Activated CD8-positive, alpha-beta memory T cell treated with anti-CD3 and anti-CD28 coated beads, Interleukin-2, amount 50 U/mL, for 1 hour (primary cell): ENCODE measurements around the gene AKR1C2.
"Not testable (repeated sequence)": the region's sequence is repeated elsewhere in the genome, so short reads cannot be mapped to it uniquely, and the experiment has no call there.

ENCODE experiments used
- DNase-seq: peaks from one replicate; pipeline ENCODE4 v3.0.0-alpha.2; 2020; ENCODE audit errors: extremely low read depth

Gene AKR1C2

DNA sequence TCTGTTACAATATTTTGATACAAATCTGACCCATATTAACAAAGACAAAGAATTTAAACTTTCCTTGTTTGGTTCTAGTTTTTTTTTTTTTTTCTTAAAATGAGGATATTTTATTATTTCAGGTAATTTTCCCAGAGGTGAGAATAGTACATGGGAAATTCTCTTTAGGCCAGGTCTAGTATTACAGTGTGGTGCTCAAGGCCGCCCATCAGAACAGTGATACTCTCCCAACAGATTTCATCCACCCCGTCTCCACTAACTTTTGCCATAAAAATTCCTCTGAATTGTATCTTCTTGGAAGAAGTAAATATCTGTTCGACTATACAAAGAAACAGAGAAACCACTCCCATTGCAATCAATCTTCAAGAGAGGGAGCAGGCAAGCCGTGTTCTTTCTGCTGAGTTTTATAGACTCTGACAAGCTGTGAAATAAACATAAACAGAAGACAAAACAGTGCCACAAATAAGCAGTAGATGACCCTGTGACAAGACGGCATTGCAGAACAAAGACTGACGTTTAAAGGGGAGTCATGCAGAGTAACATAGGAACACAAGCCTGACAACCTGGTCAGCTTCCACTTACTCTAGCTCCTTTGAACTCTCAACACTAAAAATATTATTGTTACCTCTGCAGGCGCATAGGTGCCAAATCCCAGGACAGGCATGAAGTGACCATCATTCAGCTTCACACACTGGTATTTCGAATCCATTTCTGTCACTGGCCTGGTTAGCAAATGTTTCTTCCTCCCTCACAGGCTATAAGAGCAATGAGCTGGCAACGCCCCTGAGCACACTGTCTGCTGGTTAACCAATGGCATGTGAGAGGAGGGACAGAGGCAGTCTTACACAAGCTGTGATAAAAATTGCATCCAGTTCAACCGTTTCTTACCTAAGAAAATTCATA, at the start of gene AKR1C2:
Gene AKR1C2 (minus strand): TSS at position 731 of the 903 bp plus-strand sequence. CDS start 22 bp downstream, at position 709.
- DNase-seq, result not testable (repeated sequence)

DNA sequence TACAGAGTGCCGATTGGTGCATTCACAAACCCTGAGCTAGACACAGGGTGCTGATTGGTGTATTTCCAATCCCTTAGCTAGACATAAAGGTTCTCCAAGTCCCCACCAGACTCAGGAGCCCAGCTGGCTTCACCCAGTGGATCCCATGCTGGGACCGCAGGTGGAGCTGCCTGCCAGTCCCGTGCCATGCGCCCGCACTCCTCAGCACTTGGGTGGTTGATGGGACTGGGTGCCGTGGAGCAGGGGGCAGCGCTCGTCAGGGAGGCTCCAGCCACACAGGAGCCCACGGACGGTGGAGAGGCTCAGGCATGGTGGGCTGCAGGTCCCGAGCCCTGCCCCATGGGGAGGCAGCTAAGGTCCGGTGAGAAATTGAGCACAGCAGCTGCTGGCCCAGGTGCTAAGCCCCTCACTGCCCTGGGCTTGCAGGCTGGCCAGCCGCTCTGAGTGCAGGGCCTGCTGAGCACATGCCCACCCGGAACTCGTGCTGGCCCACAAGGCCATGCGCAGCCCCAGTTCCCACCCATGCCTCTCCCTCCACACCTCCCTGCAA, 49.4 kb upstream of the AKR1C2 start:
- DNase-seq, result not testable (repeated sequence)

DNA sequence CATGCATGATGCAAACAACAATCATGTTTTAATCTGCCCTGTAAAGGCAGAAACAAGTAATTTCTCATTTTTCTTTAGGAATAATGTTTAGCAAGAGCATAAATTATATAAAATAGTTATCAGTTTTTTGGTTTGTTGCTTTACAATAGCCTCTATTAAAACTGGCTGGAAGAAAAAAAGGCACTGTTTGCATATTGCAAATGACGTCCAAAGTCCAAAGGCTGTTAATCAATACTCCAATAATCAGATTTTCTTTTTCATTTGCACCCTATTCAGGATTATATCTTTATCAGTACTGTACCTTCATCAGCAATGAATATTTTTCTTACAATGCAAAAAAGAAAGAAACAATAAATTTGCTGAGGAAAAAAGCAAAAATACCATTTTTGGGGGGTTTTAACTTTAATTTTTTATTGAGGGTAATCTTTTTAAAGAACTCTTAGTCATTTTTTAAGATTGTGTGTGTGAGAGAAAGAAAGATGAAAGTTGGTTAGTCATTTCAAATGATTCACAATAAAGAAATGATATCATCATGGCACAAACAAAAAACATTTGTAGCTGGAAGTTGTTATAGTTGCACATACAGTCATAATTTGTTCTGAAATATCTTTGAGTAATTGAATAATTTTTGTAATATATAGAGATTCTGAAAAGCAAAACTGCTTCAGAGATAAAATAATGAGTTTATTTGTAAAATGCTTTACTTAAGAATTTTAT, 44.4 kb upstream of the AKR1C2 start:
- DNase-seq, result no peak

DNA sequence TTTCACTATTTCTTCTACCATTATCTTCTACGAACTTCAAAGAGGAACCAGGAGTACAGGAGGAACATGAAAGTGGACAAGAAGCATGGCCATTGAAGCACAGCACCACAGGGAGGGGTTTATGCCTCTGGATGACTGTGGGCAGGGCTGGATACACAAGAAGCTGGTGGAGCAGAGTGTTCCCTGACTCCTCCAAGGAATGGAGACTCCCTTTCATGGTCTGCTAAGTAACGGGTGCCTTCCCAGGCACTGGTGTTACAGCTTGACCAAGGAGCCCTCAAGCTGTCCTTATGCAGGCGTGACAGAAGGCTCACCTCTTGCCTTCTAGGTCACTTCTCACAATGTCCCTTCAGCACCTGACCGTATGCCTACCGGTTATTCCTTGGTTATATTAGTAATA, 43.4 kb upstream of the AKR1C2 start:
- DNase-seq, result not testable (repeated sequence)

DNA sequence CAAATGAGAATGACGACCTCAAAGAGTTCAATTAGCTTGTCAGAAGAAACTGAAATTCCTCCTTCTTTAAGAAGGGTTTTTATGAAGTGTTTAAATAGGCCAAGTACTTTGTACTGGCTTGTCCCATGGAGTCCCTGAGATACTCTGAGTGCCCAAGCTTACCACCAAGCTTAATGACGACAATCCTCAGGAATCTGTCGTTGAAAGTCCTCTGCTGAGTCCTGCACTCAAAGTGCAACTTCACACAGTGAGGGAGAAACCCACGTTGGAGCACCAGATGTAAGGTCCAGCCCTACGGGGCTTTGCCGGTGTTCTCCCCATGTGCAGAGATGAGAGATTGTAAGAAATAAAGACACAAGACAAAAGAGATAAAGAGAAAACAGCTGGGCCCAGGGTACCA, 42.8 kb upstream of the AKR1C2 start:
- no peak for DNase-seq

DNA sequence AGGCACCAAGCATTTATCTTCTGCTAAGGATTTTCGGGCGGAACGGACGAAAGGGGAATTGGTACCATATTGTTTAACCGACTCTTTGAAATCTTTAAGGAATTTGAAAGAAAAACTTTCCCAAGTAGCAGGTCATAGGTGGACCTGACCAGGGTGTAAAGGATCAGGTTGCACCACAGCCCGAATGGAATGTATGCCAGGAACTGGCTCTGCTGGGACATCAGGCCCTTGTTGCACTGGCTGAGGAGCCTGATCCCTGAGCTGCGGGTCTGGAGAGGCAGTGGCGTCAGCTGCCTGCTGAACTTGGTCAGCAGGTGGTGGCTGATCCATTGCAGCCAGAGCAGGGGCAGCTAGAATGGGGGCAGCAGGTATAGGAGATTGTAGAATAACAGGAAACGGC, 41.4 kb upstream of the AKR1C2 start:
- DNase-seq, result no peak

DNA sequence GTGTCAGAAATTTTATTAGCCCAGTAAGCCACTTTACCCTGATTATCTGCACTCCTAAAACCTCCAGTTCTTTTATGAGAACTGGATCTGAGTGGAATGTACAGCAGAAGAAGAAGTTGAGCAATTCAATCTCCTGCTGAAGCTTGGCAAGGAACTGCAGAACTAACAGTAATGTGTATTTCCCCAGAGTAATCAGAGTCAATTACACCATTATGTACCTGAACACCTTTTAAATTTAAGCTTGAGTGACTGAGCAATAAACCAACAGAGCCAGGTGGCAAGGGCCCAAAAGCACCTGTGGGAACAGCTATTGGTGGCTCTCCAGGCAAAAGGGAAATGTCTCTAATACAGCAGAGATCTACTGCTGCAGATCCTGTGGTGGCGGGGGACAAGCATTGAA, 40.1 kb upstream of the AKR1C2 start:
- no peak for DNase-seq

DNA sequence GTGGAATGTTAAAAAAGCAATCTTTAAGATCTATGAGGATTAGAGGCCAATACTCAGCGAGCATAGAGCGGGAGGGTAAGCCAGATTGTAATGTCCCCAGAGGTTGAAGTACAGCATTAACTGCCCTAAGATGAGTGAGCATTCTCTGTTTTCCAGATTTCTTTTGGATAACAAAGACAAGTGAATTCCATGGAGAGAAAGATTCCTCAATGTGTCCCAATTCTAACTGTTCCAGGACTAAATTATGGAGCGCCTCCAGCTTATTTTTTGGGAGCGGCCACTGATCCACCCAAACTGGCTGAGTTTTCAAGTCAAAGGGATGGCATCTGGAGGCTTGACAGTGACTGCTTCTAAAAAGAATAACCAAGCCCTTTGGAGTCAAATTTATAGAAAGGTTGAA, 39.3 kb upstream of the AKR1C2 start:
- no peak for DNase-seq

DNA sequence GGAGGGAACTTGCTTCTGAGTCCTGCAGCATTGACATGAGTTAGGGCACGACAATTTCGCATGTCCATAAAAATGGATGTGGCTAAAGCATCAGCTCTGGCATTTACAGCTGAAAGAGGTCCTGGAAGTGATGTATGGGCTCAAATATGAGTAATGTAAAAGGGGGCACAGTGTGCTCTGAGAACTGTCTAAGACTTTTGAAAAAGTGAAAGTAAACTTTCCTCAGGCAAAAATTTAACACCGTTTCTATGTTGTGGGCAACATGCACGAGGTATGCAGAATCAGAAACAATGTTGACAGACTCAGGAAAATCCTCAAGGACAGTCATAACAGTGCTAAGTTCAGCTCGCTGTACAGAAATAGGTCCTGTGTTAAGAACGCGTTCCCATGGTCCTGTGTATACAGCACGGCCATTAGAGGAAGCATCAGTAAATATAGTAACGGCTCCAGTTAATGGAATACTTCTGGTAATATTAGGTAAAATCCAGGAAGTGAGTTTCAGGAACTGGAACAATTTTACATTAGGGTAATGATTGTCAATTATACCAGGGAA, 37.9 kb upstream of the AKR1C2 start:
- no peak for DNase-seq

DNA sequence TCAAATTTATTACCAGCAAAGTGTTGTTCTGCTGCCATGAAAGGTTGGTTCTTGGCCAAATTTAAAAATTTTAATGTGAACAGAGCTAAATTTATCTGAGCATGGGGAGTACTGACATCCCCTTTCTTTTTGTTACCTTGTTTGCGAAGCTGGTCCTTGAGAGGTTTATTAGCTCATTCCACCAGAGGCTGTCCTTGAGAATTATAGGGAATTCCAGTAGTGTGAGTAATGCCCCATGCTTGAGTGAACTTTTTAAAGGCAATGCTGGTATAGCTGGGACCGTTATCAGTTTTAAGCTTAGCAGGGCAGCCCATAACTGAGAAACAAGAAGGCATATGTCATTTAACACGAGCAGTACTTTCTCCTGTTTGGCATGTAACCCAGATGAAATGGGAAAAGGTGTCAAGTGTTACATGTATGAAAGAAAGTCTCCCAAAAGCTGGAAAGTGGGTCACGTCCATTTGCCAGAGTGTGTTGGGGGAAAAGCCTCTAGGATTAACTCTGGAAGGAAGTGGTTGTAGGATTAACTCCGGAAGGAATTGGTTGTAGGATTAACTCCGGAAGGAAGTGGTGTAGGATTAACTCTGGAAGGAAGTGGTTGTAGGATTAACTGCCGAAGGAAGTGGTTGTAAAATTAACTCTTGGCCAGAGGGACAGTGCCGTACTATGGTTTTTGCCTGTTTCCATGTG, 37.3 kb upstream of the AKR1C2 start:
- no peak for DNase-seq

DNA sequence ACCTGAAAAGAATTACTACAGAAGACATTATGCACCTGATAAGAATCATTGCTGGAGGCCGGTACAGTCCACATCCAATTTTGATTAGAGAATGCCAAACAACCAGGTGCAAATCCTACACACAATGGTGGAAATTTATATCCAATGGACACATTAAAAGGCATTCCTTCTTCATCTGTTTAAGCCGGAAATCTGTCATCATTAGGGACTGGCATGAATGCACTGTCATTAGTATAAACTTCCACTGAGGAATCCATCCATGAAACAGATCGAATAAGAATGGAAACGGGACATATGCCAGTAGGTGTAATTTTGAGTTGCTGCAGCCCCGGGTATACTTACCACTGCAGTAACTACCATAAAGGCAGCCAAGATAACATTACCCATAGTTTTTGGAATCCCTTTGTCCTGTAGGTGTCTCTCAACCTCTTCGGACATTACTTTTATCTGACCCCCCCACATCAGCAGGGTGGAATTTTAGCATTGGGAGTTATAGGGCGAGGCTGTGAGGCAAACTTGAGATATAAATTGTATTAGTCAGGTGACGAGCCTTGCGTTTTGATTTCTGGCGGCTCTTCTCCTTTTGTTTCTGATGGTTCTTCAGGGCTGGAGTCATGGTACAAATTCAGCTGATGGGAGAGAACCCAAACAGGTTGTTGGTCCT, 36.5 kb upstream of the AKR1C2 start:
- DNase-seq, result no peak

DNA sequence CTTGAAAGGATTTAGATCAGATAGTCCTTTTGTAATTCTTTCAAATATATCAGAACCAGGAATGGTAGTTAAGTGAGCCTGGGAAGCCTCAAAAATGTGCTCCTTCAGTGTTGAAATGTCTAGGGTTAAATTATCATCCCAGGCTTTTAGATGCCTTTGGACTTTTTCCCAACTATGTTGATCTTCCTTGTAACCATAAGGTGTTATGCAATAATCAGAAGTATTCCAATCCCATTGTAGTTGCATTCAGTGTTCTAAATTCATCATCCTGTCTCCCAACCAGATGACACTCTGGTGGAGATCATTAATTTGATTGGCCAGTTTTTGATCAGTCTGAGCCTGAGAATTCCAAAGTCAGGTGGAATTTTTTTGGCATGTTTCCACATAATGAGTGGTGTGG, 35.1 kb upstream of the AKR1C2 start:
- no peak for DNase-seq

DNA sequence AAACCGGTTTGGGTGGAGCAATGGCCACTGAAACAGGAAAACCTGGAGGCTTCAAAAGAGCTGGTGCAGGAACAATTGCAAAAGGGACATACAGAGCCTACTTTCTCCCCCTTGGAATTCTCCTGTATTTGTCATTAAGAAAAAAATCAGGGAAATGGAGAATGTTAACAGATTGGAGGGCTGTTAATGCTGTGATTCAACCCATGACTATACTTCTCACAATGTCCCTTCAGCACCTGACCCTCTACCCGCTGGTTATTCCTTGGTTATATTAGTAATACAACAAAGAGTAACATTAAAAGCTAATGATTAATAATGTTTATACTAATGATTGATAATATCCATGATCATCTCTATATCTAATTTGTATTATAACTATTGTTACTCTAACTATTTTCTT, 34.4 kb upstream of the AKR1C2 start:
- DNase-seq, result no peak

DNA sequence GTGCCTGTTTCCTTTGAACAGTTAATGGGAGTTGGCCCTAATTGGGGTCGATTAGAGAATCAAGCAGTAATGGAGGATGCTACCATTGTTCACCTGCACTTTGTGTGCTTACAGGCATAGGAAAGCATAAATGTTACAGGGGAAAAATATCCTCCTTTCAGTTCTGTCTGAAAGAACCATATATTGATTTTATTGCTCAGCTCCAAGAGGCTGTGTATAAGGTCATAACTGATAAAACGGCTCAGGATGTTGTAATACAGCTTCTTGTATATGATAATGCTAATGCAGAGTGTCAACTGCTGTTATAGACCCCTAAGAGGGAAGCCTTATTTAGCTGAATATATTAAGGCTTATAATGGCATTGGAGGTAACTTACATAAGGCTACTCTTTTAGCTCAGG, 32.9 kb upstream of the AKR1C2 start:
- DNase-seq, result no peak

DNA sequence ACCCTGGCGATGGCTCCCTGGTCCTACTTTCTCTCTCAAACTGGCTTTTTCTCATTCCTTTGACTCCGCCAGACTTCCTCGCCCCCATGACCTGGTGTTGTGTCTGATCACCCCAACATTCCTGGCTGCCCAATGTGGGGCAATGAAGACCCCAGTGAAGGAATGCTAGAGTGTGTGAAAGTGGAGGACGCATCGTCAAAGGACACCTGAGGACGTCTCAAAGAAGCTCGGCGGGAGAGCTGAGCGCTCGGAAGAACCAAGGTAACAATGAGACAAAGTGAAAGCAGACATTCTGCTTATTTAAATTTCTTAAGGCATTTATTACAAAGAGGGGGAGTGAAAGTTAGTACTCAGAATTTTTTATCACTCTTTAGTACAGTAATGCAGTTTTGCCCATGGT, 31.7 kb upstream of the AKR1C2 start:
- DNase-seq, result no peak

DNA sequence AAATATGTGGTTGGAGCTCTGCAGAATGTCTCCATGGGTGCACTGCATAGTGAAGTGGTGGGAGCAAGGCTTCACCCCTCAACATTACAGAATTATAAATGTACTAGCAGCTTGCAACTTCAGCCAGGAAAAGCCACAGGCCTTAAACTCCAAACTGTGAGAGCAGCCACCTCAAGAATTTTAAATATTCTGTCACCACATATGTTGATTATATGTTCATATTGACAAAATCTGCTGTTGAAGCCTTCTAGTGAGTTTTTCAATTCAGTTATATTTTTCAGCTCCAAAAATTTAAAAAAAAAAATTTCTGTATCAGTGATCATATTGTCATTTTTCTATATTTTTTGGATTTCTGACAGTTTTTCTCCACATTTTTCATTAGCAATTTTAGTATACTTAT, 30.9 kb upstream of the AKR1C2 start:
- DNase-seq, result no peak

DNA sequence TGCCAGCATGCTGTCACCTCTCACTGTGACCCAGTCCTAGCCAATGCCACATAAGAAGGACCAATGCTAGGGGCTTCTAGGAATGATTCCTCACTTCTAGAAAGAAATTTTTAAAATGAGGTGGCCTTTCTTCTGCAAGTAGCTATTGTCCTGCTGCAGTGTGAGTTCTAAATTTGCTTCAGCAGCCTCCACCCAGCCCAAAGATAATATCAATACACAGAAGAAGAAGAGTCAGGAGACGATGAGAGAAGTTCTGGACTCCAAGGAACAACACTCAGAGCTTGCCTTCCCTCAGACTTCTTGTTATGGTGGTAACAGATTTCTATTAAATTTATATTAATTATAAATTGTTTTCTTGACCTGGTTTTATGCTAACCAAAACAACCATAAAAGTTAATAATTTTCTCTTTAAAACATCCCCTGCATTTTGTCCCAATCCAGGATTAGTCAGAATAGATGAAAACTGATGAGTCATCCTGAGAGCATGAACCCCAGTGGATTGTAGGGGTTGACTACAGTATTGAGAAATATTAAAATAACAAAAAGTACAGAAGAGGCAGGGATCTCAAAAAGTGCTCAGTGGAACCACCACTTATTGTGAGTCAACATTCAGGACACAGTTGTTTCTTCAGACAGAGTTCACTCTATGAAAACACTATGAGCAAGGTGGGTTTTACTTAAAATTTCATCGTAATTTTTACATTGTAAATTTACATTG, 29.6 kb upstream of the AKR1C2 start:
- no peak for DNase-seq

DNA sequence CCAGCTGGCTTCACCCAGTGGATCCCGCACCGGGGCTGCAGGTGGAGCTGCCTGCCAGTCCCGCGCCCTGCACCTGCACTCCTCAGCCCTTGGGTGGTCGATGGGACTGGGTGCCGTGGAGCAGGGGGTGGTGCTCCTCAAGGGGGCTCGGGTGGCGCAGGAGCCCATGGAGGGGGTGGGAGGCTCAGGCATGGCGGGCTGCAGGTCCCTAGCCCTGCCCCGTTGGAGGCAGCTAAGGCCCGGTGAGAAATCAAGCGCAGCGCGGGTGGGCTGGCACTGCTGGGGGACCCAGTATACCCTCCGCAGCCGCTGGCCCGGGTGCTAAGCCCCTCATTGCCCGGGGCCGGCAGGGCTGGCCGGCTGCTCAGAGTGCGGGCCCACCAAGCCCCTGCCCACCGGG, 28.8 kb upstream of the AKR1C2 start:
- DNase-seq, result not testable (repeated sequence)

DNA sequence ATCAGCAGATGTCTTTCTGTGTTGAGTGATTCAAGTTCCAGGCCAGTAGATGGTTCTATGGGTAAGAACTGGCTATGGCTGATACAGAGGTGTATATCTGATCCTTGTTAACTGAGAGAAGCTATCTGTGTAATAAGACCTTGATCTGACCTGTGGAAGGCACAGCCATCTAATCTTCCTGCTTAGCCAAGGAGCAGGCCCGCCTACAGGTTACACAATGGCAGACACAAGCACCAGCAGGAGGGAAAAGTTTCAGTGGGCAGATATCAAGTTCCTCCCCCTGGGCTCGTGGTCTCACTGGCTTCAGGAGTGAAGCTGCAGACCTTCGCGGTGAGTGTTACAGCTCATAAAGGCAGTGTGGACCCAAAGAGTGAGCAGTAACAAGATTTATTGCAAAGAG, 27.9 kb upstream of the AKR1C2 start:
- DNase-seq, result not testable (repeated sequence)

DNA sequence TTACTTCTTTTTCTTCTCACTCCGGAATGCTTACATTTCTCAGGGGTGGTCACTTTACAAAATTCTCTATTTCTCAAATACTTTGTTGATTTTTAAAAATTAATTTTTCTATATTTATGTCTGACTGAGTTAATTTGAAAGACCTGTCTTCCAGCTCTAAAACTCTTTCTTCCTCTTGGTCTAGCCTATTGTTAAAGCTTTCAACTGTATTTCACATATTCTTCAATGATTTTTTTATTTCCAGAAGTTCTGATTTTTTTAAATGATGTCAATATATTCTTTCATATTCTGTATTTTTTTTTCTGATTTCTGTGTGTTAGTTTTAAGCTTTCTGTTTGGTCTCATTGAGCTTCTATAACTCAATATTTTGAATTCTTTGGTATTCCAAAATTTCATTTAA, 27.3 kb upstream of the AKR1C2 start:
- no peak for DNase-seq

DNA sequence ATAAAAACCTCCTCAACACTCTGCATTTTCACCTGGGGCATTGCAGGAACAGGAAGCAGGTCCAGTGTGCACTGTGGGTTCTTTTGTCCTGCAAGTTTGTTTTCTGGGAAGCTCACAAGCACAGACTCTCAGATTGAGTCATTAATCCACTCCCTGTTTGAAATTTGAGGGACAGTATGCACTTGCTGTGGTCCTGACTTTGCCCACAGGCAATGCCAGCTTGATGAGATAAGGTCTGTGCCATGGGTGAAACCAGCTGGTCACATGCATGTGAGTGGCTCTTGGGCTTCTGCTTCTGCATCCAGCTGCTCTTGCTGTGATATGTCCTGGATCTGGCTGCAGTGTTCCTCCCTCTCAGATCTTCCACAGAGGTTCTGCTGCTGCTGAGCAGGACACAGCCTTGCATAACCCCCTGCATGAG, 21.8 kb upstream of the AKR1C2 start:
- DNase-seq, result not testable (repeated sequence)
